Activated CD4-positive, alpha-beta memory T cell treated with anti-CD3 and anti-CD28 coated beads, Interleukin-2, amount 10 ng/mL, durations not matched to agents 7 days and 5 days (primary cell): ENCODE results near the gene ATG10. TPM values are rescaled to one million over a fixed set of nuclear protein-coding genes. Genes with fewer than 3 reads are reported as not detected.

Experiments used
- CTCF ChIA-PET: fragments of 350-600 bp; sonication (Branson Sonifier 250); formaldehyde crosslinking; loops from one replicate; lab custom pipeline; 2021; ENCODE audit warnings: antibody characterized with exemption, inconsistent platforms; lab: Charles Lee
- POLR2A ChIA-PET: fragments of 350-600 bp; sonication (Branson Sonifier 250); formaldehyde crosslinking; loops from one replicate; lab custom pipeline; 2021; ENCODE audit warnings: antibody characterized with exemption; lab: Charles Lee
- DNase-seq: peaks from one replicate; pipeline ENCODE4 v3.0.0-alpha.2; 2020
- H3K27ac Mint-ChIP-seq: one replicate; pipeline ENCODE4 v1.8.0; 2021; ENCODE audit warnings: mild to moderate bottlenecking, mixed read lengths
- H3K27me3 Mint-ChIP-seq: one replicate; pipeline ENCODE4 v1.8.0; 2021; ENCODE audit warnings: mixed read lengths
- H3K36me3 Mint-ChIP-seq: one replicate; pipeline ENCODE4 v1.8.0; 2021; ENCODE audit warnings: low read depth, mixed read lengths
- H3K4me1 Mint-ChIP-seq: one replicate; pipeline ENCODE4 v1.8.0; 2021; ENCODE audit warnings: mixed read lengths
- H3K4me3 Mint-ChIP-seq: one replicate; pipeline ENCODE4 v1.8.0; 2021; ENCODE audit warnings: mild to moderate bottlenecking, mixed read lengths
- H3K9me3 Mint-ChIP-seq: one replicate; pipeline ENCODE4 v1.8.0; 2021; ENCODE audit warnings: mixed read lengths
- total RNA-seq, 2 experiments: library from RNA; stranded (reverse); gene quantifications; one replicate each; pipeline ENCODE4 v1.2.3, GENCODE V29; 2021

The ATG10 gene
- total RNA-seq, 2 experiments from 2014 or later = 9.0 to 10.5 TPM

DNA sequence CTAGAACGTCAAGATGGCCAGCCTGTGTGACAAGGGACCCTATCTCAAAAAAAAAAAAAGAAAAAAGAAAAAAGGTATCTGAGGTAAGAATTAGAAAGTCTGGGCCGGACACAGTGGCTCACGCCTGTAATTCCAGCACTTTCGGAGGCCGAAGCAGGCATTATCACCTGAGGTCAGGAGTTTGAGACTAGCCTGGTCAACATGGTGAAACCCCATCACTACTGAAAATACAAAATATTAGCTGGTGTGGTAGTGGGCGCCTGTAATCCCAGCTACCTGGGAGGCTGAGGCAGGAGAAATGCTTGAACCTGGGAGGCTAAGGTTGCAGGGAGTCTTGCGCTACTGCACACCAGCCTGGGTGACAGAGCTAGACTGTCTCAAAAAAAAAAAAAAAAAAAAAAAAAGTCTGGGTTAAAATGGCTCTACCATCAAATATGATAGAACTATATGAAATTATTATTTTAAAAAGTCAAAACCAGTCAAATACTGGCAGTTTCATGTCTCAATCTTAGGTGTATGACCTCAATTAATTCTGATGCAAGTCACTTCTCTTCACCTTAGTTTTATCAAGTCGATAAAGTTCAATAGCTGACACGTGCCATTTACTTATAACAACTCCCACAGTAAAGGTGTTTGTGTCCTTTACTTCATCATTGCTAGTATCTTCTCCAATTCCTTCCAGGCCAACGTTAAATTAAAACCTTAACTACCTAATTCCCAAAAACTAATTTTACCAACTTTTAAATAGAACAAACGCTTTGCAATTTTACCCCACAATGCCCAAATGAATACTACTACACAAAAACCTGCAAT, 305.2 kb downstream of the ATG10 start:
- no peak for DNase-seq
- POLR2A ChIA-PET = interaction anchor here (0.7 to 3.1 kb wide), 15 partner anchors 8 to 977 kb away, joined by 3 to 19 read pairs (median 5); partner anchors contain the start of genes ATG10, SSBP2 and ZCCHC9
- CTCF ChIA-PET = interaction anchor here (0.6 to 1.1 kb wide), 2 partner anchors 16 to 426 kb away, joined by 3 to 4 read pairs; no protein-coding TSS in a partner anchor
- peak overlapping the region; percentile 82 for H3K4me3 Mint-ChIP-seq
- H3K4me1 Mint-ChIP-seq = peaks cover 69% of the 10 kb centered on the region
- H3K9me3 Mint-ChIP-seq = no peaks in the 10 kb centered on the region
- peaks cover 51% of the 10 kb centered on the region for H3K36me3 Mint-ChIP-seq
- no peaks in the 10 kb centered on the region for H3K27me3 Mint-ChIP-seq
- peak overlapping the region; percentile 88 for H3K27ac Mint-ChIP-seq

DNA sequence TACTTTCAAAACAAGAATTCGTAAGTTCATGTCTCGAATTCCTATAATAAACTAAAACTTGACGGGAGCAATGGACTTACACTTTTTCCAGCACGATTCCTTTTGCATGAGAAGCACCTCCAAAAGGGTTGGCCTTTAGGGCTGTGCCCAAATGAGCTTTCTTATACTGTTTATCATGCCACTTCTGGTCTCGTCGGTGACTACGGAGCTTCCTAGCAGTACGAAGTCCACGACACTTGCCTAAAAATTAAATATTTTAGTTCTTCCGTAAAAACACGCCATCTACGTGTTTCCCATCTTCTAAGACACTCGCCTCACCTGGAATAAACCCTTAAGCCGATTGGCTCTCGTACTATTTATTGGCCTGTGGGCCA, 305.8 kb downstream of the ATG10 start:
- ChIA-PET POLR2A (interaction anchor here (0.7 to 3.1 kb wide), 15 partner anchors 9 to 977 kb away, joined by 3 to 19 read pairs (median 5); partner anchors contain the start of genes ATG10, SSBP2 and ZCCHC9), CTCF (interaction anchor here (1.1 to 1.4 kb wide), 2 partner anchors 17 to 34 kb away, joined by 3 read pairs; no protein-coding TSS in a partner anchor)
- Mint-ChIP-seq H3K27me3 (no peaks in the 10 kb centered on the region), H3K36me3 (peaks cover 49% of the 10 kb centered on the region), H3K27ac (peak overlapping the region; percentile 88), H3K9me3 (no peaks in the 10 kb centered on the region), H3K4me1 (peaks cover 65% of the 10 kb centered on the region), H3K4me3 (peak overlapping the region; percentile 82)
- no peak for DNase-seq

DNA sequence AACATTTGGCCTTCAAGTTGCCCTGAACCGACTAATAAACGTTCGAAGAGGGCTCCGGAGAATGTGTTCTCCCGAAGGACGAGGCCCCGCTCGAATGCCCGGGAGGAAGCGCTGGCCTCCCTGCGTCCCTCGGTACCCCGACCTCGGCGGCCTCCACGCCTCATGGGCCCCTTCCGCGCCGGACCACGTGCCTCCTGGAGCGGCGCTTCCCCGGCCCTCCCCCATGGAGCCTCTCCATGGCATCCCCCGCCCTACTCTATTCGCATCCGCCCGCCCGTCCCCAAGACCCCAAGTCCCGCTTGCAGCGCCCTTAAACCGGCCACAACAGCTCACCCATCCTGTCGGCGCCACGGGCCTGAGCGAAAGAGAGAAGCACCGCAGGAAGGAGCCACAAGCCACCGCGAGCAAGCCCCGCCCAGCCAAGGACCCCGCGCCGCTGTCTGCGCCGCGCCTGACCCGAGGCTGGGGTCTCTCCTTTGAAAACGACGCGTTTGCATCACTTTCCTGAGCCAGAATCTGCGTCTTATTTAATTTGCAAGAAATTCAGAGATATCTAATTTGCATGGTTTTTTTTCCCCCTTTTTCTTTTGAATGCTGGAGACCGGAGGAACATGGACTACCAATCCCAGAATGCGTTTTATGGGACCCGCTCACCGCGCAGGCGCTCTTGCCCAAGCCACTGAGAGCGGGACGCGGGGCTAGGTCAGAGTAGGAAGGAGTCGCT, 306.3 kb downstream of the ATG10 start, which contains the start of gene RPS23:
Gene RPS23 (minus strand): TSS at position 368 of the 724 bp plus-strand sequence. CDS start 31 bp downstream, at position 337.
- H3K27ac Mint-ChIP-seq = peak within 1 kb of the TSS; percentile 88
- peaks cover 45% of the 10 kb centered on the region for H3K36me3 Mint-ChIP-seq
- peaks cover 62% of the 10 kb centered on the region for H3K4me1 Mint-ChIP-seq
- ChIA-PET POLR2A (interaction anchor here (0.8 to 3.1 kb wide), 15 partner anchors 9 to 978 kb away, joined by 4 to 19 read pairs (median 6); partner anchors contain the start of genes ATG10, SSBP2 and ZCCHC9), CTCF (interaction anchor here (0.9 to 1.4 kb wide), 3 partner anchors 17 to 499 kb away, joined by 3 read pairs; no protein-coding TSS in a partner anchor)
- no peaks in the 10 kb centered on the region for H3K27me3 Mint-ChIP-seq
- H3K4me3 Mint-ChIP-seq = peak within 1 kb of the TSS; percentile 82
- H3K9me3 Mint-ChIP-seq = no peaks in the 10 kb centered on the region
- peak; percentile 90 for DNase-seq

DNA sequence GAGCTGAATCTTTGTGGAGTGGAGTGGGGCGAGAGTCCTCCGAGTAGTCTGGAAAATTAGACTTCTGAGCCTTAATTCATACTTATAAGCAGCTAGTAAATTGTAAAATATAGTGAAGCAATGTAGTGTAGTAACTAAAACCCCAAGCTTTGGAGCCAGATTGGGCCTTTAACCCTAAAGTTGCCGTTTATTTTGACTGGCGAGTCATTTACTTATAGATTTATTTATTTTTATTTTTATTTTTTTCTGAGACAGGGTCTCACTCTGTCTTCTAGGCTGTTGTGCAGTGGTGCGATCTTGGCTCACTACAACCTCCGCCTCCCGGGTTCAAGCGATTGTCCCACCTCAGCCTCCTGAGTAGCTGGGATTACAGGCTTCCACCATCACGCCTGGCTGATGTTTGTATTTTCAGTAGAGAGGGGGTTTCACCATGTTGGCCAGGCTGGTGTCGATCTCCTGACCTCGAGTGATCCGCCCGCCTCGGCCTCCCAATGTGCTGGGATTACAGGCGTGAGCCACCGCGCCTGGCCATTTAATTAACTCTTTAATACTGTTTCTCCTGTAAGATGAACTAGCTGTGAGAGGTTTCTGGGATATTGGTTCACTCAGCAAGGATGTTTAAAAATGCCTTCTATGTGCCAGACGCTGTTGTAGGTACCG, 307.0 kb downstream of the ATG10 start:
- H3K27me3 Mint-ChIP-seq = no peaks in the 10 kb centered on the region
- H3K36me3 Mint-ChIP-seq = peaks cover 38% of the 10 kb centered on the region
- POLR2A ChIA-PET = interaction anchor here (0.8 to 3.1 kb wide), 13 partner anchors 9 to 978 kb away, joined by 4 to 19 read pairs (median 7); partner anchors contain the start of genes ATG10, SSBP2, TMEM167A and XRCC4

DNA sequence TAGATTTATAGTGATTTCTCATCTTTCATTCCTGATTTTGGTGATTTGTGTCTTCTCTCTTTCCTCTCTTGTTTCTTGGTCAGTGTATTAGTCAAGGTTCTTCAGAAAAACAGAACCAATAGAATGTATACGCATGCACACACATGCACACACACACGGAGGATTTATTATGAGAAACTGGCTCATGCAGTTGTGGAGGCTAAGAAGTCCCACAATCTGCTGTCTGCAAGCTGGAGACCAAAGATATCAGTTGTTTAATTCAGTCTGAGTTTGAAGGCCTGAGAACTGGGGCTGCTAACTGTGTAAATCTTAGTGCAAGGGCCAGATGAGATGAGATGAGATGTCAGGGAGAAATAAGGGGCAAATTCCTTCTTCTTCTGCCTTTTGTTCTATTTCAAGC, 312.1 kb downstream of the ATG10 start:
- no peak overlapping the region for H3K4me3 Mint-ChIP-seq
- H3K9me3 Mint-ChIP-seq = no peaks in the 10 kb centered on the region
- peaks cover 24% of the 10 kb centered on the region for H3K4me1 Mint-ChIP-seq
- no peak overlapping the region for H3K27ac Mint-ChIP-seq
- POLR2A ChIA-PET = no interaction called here
- CTCF ChIA-PET = no interaction called here
- no peaks in the 10 kb centered on the region for H3K27me3 Mint-ChIP-seq
- H3K36me3 Mint-ChIP-seq = no peaks in the 10 kb centered on the region
- no peak for DNase-seq

More for the DNA sequence above, 307.0 kb downstream of the ATG10 start:
- CTCF ChIA-PET = interaction anchor here (0.9 to 1.5 kb wide), 4 partner anchors 33 to 1194 kb away, joined by 3 read pairs; no protein-coding TSS in a partner anchor
- Mint-ChIP-seq H3K9me3 (no peaks in the 10 kb centered on the region), H3K4me3 (peak overlapping the region; percentile 82), H3K27ac (peak overlapping the region; percentile 88), H3K4me1 (peaks cover 56% of the 10 kb centered on the region)
- no peak for DNase-seq

DNA sequence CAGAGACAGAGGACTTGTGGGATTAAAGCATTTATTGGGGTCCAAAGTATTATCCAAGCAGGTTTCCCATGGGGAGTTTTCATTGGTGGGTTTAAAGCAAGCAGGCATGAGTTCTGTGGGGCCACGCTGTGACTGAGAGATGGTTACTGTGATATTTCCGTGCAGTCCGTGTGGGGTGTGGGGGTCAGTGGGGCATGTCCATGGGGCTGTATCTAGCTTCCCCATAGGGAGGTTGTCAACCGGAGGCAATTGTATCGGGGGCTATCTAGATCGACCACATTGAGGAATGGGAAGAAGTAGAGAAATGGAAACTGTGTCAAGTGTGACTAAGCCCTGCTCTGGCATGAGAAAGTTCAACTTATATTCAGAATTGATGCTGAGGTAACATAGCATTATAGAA, 313.4 kb downstream of the ATG10 start:
- H3K27ac Mint-ChIP-seq = no peak overlapping the region
- peaks cover 11% of the 10 kb centered on the region for H3K4me1 Mint-ChIP-seq
- ChIA-PET POLR2A (no interaction called here), CTCF (no interaction called here)
- no peaks in the 10 kb centered on the region for H3K36me3 Mint-ChIP-seq
- DNase-seq = no peak
- H3K4me3 Mint-ChIP-seq = no peak overlapping the region
- H3K9me3 Mint-ChIP-seq = no peaks in the 10 kb centered on the region
- no peaks in the 10 kb centered on the region for H3K27me3 Mint-ChIP-seq

DNA sequence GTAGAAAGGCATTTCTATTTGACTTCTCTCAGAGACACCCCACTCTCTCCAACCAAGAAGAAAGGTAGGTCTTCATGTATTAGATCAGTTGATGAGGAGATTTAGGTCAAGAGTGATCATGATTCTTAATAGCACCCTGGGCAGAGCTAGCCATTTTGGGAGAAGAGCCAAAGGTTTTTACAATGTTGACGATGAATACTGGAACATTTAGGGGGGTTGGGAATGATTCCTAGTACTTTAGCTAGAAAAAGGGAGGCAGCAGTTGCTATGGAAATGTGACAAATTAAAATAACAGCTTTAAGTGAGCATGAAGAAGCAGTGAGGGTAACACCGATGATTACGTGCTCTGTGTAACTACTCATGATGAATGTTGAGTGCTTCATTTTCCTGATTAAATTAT, 315.8 kb downstream of the ATG10 start:
- ChIA-PET POLR2A (interaction anchor here (2.3 kb wide), 1 partner anchor 9 kb away, joined by 12 read pairs; the partner anchor contains the start of gene RPS23), CTCF (interaction anchor here (0.6 kb wide), 1 partner anchor 21 kb away, joined by 4 read pairs; no protein-coding TSS in a partner anchor)

DNA sequence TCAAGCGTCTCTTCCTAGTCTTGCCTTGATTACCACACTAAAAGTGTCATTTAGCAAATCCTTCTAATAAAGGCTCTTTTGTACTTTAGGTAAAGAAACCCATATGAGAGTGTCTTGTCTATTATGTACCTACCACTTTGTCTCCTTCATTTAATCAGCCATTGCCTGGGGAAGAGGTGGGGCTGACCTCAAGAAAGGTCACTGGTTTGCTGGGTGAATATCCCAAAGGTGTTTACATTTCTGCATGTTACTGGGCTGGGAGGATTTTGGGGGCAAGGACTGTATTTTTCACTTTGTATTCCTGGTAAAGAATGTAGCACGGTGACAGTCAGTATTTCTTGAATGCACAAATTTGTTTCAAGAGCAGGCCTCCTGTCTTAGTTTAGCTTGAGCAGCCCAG, 318.2 kb downstream of the ATG10 start:
- no peaks in the 10 kb centered on the region for H3K9me3 Mint-ChIP-seq
- no peaks in the 10 kb centered on the region for H3K27me3 Mint-ChIP-seq
- H3K36me3 Mint-ChIP-seq = no peaks in the 10 kb centered on the region
- H3K4me3 Mint-ChIP-seq = no peak overlapping the region
- no peak overlapping the region for H3K27ac Mint-ChIP-seq
- POLR2A ChIA-PET = no interaction called here
- no peak for DNase-seq
- CTCF ChIA-PET = no interaction called here
- no peaks in the 10 kb centered on the region for H3K4me1 Mint-ChIP-seq

More for the DNA sequence above, 315.8 kb downstream of the ATG10 start:
- Mint-ChIP-seq H3K9me3 (no peaks in the 10 kb centered on the region), H3K4me3 (no peak overlapping the region), H3K27ac (no peak overlapping the region), H3K4me1 (no peaks in the 10 kb centered on the region), H3K27me3 (no peaks in the 10 kb centered on the region), H3K36me3 (no peaks in the 10 kb centered on the region)
- no peak for DNase-seq

DNA sequence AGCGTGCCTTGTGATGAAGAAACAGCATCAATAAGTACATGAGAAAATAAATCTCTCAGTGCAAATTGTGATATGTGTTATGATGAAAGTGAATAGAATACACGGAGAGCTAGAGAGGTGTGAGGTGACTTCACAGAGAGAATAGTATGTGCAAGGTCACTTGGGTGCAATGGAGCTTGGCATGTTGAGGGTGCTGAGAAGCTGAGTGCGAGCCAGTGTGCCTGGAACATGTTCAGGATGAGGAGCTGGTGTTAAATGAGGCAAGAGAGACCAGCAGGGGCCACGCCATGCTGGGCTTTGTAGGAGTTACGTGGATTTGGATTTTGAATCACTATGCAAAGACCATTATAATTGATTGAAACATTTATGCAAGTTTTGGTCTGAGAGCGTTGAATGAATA, 319.1 kb downstream of the ATG10 start:
- POLR2A ChIA-PET = interaction anchor here (1.6 kb wide), 1 partner anchor 13 kb away, joined by 5 read pairs; the partner anchor contains the start of gene RPS23
- no peaks in the 10 kb centered on the region for H3K27me3 Mint-ChIP-seq

DNA sequence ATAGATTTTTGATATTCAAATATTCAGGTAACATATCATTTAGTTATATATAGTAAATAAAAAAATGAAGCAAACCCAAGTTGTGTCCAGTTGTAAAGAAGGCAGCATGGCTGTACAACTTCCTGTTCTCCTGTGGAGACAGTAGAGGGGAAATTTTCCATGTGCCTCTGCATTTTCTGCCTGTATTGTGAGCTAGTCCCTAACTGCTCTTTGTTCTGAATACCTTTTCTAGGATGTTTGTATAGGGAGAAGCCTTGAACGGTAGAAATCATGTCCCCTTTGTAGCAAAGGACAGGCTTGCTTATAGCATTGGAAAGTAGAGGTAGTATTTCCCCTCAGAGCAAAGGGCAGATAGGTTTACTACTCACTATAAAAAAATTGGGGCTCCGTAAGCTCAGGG, 319.6 kb downstream of the ATG10 start:
- ChIA-PET POLR2A (interaction anchor here (1.6 kb wide), 1 partner anchor 14 kb away, joined by 5 read pairs; the partner anchor contains the start of gene RPS23), CTCF (no interaction called here)
- no peak for DNase-seq
- Mint-ChIP-seq H3K27me3 (no peaks in the 10 kb centered on the region), H3K27ac (no peak overlapping the region), H3K36me3 (no peaks in the 10 kb centered on the region), H3K4me3 (no peak overlapping the region), H3K9me3 (no peaks in the 10 kb centered on the region), H3K4me1 (peaks cover 2% of the 10 kb centered on the region)

More for the DNA sequence above, 319.1 kb downstream of the ATG10 start:
- CTCF ChIA-PET = no interaction called here
- H3K9me3 Mint-ChIP-seq = no peaks in the 10 kb centered on the region
- DNase-seq = no peak
- no peak overlapping the region for H3K4me3 Mint-ChIP-seq
- H3K4me1 Mint-ChIP-seq = peaks cover 1% of the 10 kb centered on the region
- no peaks in the 10 kb centered on the region for H3K36me3 Mint-ChIP-seq
- no peak overlapping the region for H3K27ac Mint-ChIP-seq

DNA sequence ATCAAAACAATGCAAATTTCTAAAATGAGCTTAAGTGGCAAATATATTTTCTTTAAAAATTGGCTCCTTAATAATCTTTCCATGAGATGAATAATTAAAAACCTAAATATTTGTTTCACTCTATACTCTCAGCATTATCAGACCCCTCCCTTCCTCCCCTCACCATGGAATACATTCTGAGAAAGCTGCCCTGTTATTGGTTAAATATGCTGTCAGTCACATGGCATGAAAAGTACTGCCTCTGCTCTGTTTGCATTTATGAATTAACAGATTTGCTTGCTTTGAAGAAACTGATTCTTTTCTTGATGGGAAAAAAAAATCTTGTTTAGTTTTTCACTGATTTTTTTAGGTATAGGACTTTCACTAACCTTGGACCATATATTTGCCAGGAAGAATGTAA, 323.3 kb downstream of the ATG10 start:
- H3K36me3 Mint-ChIP-seq = no peaks in the 10 kb centered on the region
- CTCF ChIA-PET = interaction anchor here (1.1 kb wide), 1 partner anchor 17 kb away, joined by 5 read pairs; no protein-coding TSS in a partner anchor
- no peak overlapping the region for H3K27ac Mint-ChIP-seq
- H3K4me3 Mint-ChIP-seq = no peak overlapping the region
- POLR2A ChIA-PET = interaction anchor here (1.0 kb wide), 1 partner anchor 16 kb away, joined by 6 read pairs; the partner anchor contains the start of gene RPS23
- no peak for DNase-seq
- peaks cover 5% of the 10 kb centered on the region for H3K4me1 Mint-ChIP-seq
- no peaks in the 10 kb centered on the region for H3K27me3 Mint-ChIP-seq
- peaks cover 2% of the 10 kb centered on the region for H3K9me3 Mint-ChIP-seq
